BJ (cell line): ENCODE measurements around the gene MYL11. TPM values are rescaled to one million over a fixed set of nuclear protein-coding genes. Genes with fewer than 3 reads are reported as not detected.

Experiments
- CTCF ChIA-PET: fragments of 350-600 bp; formaldehyde crosslinking; extraction: SDS; loops from one replicate; lab custom pipeline; 2021; ENCODE audit warnings: antibody characterized with exemption, inconsistent platforms; lab: Yijun Ruan, JAX
- POLR2A ChIA-PET: fragments of 300-600 bp; sonication (Branson Sonifier 250); formaldehyde crosslinking; extraction: SDS; loops from one replicate; lab custom pipeline; 2021; ENCODE audit warnings: antibody characterized with exemption; lab: Charles Lee
- DNase-seq: peaks from one replicate; pipeline ENCODE4 v3.0.0-alpha.2; 2011; ENCODE audit warnings: low read depth
- H3K27me3 ChIP-seq: 2 replicates; pipeline ENCODE4 v1.6.0; 2011; ENCODE audit warnings: low read length; ENCODE audit not compliant: control insufficient read depth, insufficient read depth
- H3K36me3 ChIP-seq: 2 replicates; pipeline ENCODE4 v1.5.1; 2011; ENCODE audit warnings: low read length; ENCODE audit not compliant: control insufficient read depth, insufficient read depth
- H3K4me3 ChIP-seq: 2 replicates; pipeline ENCODE4 v1.5.1; 2011; ENCODE audit warnings: low read depth, mild to moderate bottlenecking, control low read depth, low read length
- polyA plus RNA-seq: library from polyadenylated mRNA; depleted of rRNA; stranded (reverse); fragments of >200 nt; gene quantifications from 2 replicates; pipeline ENCODE4 v1.2.3, GENCODE V29; 2011
- TF ChIP-seq, protein P1 (sequence below): IDR thresholded peaks from 2 replicates; pipeline ENCODE4 v1.5.1; 2011; ENCODE audit warnings: low read depth, mild to moderate bottlenecking, control low read depth, inconsistent platforms, low read length, moderate library complexity; ENCODE audit not compliant: insufficient read depth

The MYL11 gene
- polyA plus RNA-seq, 1 experiment = 0.69 TPM

- Histone ChIP-seq H3K27me3 (no peaks in the 10 kb centered on the region), H3K36me3 (no peaks in the 10 kb centered on the region), H3K4me3 (no peak overlapping the region)
- no peak for DNase-seq
- CTCF ChIA-PET = no interaction called here
- POLR2A ChIA-PET = no interaction called here
- TF ChIP-seq, protein P1, sequence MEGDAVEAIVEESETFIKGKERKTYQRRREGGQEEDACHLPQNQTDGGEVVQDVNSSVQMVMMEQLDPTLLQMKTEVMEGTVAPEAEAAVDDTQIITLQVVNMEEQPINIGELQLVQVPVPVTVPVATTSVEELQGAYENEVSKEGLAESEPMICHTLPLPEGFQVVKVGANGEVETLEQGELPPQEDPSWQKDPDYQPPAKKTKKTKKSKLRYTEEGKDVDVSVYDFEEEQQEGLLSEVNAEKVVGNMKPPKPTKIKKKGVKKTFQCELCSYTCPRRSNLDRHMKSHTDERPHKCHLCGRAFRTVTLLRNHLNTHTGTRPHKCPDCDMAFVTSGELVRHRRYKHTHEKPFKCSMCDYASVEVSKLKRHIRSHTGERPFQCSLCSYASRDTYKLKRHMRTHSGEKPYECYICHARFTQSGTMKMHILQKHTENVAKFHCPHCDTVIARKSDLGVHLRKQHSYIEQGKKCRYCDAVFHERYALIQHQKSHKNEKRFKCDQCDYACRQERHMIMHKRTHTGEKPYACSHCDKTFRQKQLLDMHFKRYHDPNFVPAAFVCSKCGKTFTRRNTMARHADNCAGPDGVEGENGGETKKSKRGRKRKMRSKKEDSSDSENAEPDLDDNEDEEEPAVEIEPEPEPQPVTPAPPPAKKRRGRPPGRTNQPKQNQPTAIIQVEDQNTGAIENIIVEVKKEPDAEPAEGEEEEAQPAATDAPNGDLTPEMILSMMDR = no peak
These were observed 1.9 kb upstream of the MYL11 start for GRCh38 chr16:30372725-30373124.

DNA sequence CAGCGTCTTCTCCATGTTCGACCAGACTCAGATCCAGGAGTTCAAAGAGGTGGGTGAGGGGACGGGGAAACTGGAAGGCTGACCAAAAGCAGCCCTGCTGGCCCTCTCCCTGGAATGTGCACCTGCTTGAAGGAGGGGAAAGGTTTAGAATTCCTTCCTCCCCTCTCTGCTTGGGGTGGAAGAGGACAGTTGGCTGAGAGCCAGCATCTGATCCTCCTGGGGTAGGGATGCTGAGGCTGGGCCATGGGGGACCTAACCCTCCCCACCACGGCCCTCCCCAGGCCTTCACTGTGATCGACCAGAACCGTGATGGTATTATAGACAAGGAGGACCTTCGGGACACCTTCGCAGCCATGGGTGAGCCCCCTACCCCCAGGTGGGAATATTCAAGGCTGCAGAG, 1.3 kb downstream of the MYL11 start:
- POLR2A ChIA-PET = no interaction called here
- no peak for DNase-seq
- CTCF ChIA-PET = no interaction called here
- TF ChIP-seq, protein P1 = no peak
- Histone ChIP-seq H3K36me3 (no peaks in the 10 kb centered on the region; the same call in 1 of the 2 replicates), H3K27me3 (no peaks in the 10 kb centered on the region), H3K4me3 (no peak overlapping the region)

DNA sequence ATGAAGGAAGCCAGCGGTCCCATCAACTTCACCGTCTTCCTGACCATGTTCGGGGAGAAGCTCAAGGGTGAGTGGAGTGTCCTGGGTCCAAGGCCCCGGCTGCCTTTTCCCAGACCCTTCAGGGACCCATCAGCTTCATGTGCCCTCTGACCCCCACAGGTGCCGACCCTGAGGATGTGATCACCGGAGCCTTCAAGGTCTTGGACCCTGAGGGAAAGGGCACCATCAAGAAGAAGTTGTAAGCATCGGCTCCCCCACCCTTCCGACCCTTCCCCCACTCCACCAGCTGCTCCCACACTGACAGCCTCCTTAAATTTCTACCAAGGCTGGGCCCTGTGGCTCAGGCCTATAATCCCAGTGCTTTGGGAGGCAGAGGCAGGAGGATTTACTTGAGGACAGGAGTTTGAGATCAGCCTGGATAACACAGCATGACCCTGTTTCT, 1.9 kb downstream of the MYL11 start:
- POLR2A ChIA-PET = no interaction called here
- no peak for DNase-seq
- H3K36me3 ChIP-seq = no peaks in the 10 kb centered on the region; the same call in 1 of the 2 replicates
- H3K4me3 ChIP-seq = no peak overlapping the region
- TF ChIP-seq, protein P1 = no peak
- CTCF ChIA-PET = no interaction called here
- no peaks in the 10 kb centered on the region for H3K27me3 ChIP-seq

- H3K36me3 ChIP-seq = no peaks in the 10 kb centered on the region; the same call in 1 of the 2 replicates
- POLR2A ChIA-PET = no interaction called here
- no peaks in the 10 kb centered on the region for H3K27me3 ChIP-seq
- TF ChIP-seq, protein P1 = no peak
- no peak for DNase-seq
- CTCF ChIA-PET = interaction anchor here (1.2 kb wide), 1 partner anchor 19 kb away, joined by 3 read pairs; no protein-coding TSS in a partner anchor
- peak overlapping the region; percentile 63 for H3K4me3 ChIP-seq
These were observed 2.6 kb downstream of the MYL11 start for GRCh38 chr16:30377050-30377811.

DNA sequence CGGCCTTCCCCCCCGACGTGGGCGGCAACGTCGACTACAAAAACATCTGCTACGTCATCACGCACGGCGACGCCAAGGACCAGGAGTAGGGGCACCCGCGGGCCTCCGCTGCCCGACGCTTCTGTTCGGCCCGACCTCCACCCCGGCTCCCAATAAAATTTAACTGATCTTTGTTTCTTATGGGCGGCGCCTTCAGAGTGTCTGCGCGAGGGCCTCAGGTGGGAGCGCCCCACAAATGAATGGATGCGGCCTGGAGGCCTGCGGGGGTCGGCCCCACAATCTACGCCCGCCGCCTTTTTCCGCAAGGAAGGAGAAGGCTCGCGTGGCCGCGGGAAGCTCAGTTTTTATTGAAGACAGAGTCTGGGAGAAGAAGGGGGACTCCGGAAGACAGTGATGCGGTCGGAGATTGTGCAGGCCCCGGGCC, 3.2 kb downstream of the MYL11 start:
- CTCF ChIA-PET = interaction anchor here (0.7 to 1.2 kb wide), 2 partner anchors 18 to 30 kb away, joined by 3 read pairs; no protein-coding TSS in a partner anchor
- POLR2A ChIA-PET = no interaction called here
- Histone ChIP-seq H3K27me3 (no peaks in the 10 kb centered on the region), H3K4me3 (peak overlapping the region; percentile 63), H3K36me3 (no peaks in the 10 kb centered on the region; the same call in 1 of the 2 replicates)
- TF ChIP-seq, protein P1 = no peak
- no peak for DNase-seq
